Middle frontal gyrus (tissue), 1 donor: ENCODE data around the gene NRG3.

Experiments
- DNase-seq: peaks from one replicate; pipeline ENCODE4 v3.0.0-alpha.2; 2015; ENCODE audit warnings: low spot score; ENCODE audit errors: extremely low spot score

The NRG3 gene

DNA sequence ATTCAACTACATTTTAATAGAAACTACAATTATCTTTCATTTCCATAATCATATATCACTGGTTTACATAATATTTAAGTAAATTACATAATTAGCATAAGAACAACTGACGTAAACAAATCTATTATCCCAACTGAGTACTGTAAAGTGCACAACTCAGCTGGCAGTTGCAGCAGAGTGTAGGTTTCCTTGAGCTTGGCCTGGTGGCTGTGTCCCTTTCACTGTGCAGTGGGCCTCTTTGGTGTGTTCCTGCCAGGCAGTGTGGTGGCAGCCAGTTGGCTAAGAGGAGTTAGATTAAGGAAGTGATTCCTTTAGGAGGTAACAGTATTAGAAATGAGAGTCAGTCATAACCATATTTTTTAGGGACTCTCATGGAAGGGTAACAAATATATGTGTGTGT, 7.0 kb downstream of the NRG3 start:
- DNase-seq, result no peak

DNA sequence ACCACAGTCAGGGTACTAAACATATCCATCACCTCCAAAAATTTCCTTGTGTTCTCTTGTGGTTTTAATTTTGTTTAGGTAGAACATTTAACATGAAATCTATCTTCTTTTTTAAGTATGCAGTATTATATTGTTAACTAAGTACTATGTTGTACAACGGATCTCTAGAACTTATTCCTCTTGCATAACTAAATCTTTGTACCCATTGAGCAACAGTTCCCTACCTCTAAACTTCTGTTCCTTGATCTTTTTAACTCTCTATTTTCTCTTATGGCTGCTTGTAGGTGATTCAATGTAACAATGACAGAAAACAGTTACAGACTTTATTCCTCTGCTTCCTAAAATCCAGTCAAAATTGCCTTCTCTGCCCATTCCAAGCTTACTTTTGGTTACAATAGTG, 9.9 kb downstream of the NRG3 start:
- DNase-seq, result no peak

DNA sequence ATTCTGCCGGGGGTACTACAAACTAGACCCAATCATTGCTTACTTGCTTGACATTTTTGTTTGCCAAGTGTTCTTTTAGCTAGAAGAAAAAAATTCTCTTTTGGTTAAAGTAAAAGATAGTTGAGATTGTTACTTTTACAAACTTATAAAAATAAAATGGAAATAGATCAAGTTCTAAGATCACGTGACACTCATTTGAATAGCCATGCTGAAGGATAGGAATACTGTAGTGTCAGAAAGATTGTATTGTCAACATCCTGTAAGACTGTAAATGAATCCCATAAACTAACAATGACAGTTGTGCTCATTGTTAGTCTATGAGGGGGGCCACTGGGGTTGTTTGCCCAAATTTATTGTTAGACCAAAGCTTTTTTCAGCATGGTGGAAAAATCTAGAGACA, 10.5 kb downstream of the NRG3 start:
- no peak for DNase-seq

DNA sequence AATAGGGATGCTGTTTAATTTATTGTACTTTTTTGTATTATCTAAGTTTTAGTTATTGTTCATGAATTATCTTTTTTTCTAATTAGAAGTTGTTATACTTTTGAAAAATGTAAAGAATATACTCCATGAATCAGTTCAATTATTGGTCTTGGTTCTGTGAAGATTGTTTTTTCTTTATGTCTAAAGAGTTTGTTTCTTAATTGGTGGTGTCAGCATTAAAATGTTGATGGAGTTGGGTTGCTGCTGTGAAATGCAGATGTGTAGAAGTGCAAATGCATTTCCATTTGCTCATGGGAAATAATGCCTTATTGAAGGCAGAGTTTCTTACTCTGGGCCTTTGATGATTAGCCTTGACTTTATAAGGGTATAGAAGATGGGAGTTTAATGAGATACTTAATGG, 11.9 kb downstream of the NRG3 start:
- no peak for DNase-seq

DNA sequence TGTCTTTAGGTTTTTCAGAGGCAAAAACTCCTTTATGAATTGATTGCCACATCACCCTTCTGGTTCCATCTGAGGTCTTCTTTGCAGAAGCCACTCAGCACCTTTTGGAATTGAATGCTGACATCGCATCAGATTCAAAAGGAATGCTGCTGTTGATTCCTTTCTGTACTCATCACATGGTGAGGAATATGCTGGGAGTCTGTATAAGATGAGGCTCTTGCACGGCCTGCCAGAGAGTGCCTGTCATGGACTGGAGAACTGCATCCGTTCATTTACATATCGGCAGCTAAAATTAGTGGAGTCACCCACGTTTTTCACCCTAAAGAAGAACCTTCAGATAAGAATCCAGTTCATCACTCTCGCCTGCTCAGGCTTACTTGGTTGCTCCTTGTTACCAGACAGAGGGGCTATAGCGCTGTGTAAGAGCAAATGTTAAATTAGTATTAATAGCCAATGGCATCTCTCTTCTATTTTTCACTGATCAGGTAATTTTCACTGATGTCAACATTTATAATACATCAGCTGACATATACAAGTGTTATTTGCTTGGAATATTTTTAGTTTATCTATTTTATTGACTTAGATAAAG, 14.3 kb downstream of the NRG3 start:
- no peak for DNase-seq

DNA sequence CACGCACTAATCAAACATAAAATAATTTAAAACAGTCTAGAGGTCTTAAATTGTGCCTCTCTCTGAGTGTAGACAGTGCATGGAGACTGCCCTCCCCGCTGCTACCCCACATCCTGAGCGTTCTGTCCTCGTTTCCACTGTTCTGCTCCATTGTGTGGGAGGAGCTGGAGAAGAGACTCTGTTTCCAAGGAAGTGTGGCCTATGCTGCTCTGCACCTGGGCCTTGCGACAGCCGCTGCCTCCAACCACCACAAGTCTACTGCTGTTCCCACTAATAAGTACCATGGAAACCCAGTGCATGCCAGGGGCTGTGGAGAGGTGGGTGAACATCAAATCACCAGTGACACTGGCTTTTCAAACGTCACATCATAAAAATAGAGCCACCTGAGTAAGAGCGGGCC, 19.6 kb downstream of the NRG3 start:
- DNase-seq, result no peak

DNA sequence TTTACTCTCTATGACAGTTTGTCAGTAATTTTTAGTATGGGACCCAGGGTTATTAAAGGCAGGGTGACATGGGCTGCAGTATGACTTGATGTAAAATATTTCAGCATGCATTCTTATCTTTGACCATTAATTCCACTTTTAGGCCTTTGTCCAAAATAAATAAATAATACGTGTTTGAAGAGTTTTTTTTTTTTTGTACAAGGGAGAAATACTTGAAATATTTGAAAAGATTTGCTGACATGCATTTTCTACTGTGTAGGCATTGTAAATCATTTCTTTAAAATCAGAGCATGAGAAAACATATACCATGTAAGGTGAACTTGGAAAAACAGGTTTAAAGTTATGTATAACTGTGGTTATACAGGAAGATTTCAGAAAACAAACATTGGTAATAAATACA, 23.5 kb downstream of the NRG3 start:
- DNase-seq, result no peak

DNA sequence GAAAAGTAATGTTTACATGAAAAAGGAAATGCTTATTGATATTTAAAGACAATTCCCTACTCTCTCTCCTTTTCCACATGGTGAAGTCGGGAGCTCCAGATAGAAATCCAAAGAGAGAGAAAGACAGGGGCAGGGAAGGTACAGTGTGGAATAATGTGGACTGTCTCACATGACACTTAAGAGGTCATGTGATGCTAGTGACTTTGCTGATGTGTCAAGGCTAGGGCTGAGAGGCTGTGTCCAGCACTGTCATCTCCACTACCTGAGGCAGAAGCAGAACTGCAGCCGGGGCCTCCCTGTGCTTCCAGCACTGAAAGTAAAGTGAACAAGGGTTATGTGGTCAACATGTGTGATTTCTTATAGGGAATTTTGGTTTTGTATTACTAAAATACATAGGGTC, 26.0 kb downstream of the NRG3 start:
- no peak for DNase-seq

DNA sequence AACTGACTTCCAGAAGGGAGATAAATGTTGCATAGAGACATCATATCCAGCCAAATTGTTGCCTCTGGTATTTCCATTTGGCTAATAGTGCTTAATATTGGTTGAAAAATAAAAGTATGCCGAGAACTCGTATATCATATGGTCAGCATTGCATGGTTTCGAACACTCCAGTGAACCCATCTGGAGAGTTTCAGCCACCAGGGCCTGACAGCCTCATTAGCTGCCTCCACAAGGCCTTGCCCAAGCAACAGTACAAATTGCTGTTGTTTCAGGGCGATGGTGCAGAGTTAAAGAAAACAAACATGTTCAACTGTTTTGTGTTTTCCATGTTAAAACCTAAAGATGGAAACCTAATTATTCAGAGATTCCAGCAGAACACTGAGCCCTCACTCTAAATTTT, 28.5 kb downstream of the NRG3 start:
- no peak for DNase-seq

DNA sequence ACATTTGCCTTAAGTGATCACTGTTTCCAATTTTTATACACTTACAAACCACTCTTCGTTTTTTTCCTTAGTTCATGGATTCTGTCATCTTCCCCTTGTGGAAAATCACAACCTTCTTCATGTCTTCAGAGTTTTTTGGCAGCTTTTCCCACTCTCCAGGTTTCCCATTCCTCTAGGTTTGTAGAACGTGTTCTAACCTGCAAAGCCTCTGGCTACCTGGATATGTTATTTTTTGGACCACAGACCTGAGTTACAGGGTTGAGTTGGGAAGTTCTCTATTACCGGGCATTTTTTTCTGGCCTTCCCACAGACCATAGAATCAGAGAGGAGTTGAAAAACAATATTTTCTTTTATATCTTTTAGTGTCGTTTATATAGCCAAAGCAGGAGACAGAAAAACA, 30.2 kb downstream of the NRG3 start:
- no peak for DNase-seq

DNA sequence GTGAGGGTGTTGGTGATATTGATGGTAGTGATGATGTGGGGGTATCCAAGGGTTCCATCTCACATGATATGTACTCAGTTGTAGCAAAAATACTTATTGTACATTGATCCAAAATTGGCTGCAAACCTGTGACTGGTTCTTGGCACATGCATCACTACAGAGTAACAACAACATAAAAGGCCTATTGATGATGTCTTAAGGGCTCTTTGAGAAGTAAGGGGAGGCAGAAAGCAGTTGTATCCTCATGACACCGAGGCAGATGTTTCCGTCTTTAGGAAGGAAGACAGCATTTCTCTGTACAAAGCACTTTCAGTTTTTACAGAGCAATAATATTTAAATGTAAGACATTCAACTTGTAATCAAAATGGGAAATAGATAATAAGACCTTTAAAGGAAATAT, 34.5 kb downstream of the NRG3 start:
- no peak for DNase-seq

DNA sequence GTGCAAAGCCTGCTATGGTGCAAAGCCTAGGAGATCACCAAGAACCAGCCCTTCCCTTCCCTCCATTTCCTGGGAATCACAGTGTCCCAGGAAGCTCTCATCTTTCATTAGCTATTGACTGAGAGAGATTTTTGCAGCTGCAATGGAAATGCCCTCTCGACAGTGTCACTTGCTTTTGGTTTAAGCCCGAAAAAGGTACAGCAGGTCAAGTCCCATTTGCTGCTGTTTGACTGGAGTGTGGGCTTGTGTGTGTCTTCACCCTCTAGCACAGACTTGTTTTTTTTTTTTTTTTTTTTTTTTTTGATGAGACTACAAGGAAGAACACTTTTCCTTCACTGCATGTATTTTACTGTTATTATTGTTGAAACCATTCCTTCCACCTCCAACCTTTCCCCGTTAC, 36.3 kb downstream of the NRG3 start:
- DNase-seq, result no peak

DNA sequence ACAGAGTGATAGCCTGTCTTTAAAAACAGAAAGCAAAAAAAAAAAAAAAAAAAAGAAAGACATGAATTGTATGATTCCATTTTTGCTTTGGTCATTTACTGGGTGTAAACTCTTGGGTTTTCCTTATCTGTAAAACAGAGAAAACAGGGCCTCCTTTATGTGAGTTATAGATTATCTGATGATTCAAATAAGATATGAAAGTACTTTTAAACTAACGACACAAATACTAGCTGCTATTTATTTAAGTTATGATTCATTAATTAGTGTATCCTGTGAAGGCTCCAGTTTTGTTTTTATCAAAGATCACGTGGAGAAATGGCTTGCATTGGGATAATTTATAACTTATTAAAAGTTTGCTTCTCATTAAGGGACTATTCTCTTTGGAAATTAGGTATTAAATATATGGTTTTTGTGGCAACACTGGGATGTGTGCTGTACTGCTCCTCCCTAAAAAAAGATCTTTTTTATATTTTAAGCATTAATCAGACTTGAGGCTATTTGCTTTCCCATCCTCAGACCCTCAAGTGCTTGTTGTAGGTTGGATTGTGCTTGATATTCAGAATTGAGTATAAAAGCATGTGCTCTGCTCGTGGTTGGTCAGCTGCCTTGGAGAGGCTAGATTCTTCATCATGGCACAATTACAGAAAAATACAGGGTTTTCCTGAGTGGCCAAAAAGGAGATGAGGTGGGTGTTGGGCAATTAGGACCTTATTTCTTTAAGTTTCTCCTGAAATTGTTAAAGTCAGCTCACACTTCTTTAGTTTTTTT, 39.9 kb downstream of the NRG3 start:
- DNase-seq, result no peak

DNA sequence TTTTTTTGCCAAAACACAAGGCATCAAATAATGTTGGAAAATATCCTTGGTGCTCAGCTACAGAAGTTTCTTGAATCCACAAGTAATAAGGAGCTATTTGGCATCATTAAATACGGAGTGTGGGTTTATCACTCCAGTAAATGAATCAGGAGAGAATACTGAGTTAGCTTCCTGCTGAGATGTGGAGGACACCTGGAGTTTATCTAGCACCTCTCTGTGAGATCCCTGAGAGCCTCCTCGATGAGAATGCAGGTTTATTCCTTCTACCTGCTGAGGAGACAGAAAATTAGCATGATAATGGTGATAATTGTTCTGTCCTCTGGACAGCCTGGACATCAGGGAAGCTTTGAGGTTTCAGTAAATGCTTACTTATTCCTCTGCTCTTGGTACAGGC, 40.5 kb downstream of the NRG3 start:
- DNase-seq, result no peak

DNA sequence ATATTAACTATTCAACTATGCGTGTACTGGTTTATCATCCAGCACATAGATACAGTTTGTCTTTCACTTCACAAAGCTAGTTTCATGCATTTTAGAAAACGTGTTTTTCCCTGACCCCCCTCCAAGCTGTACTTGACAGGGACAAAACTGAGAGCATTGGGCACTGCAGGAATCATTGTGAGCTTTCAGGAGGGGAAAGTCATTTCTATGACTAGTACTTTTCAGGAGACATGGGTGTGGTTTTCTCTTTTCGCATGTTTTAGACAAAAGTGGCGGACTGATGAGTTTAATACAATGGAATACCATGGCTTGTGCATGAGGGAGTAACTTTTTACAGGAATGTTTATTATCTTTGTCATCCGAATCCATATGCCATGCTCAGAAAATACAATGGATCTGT, 42.7 kb downstream of the NRG3 start:
- DNase-seq, result no peak

DNA sequence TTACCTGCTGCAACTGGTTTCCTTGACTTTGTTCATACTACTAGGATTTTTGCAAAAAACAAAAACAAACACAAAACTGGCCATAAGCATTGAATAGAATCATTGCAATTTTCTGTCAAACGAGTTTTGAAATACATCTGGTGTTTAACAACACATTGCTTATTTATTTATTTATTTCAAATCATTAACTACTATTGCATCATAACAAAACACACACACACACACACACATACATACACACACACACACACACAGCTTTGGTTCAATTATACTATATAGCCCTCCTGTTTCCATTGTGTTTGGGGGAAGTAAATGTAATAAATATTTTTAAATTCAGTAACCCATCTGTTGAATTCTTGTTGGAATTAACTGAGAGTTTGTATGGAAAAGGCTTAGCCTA, 43.8 kb downstream of the NRG3 start:
- DNase-seq, result no peak

DNA sequence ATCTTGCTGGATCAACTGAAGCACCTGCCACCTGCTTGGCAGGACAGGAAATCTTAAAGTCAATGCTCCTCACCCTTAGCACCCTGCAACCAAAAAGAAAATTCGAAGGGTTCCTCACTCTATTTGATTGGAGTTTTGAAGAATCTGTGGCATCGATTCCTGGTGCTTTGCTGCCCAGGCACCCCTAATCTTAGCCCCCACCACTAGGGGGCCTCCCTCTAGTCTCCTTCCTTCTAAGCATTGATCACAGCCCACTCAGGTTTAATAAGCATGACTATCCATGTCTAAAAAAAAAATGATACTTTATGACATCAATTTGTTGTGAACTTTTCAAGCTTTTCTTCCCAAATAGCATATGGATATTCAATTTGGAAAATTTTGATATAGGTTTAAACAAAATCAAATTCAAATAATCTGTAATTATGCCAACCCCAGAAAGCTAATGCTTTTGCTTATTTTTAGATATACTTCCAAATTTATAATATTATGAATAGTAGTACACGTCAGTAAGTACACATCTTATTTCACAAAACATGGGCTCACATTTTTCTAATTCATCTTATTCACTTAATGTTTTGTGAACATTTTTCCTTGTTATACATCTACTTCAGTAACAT, 45.3 kb downstream of the NRG3 start:
- no peak for DNase-seq

DNA sequence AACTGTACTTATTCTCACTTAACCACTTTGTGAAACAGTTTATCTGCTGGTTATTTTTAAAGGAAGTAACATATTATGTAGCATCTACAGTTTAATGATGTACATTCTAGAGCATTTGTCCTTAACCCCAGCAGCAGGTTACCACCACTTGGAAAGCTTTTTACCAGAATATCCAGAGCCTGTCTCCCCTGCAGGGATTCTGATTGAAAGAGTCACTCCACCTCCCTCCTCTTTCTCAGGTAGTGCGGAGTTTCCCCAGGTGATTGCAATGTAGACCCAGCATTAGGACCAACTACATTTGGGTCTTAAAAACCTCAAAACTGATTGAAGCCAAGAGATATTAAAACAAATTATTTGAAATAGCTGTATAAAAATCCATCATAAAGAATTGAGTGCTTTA, 53.1 kb downstream of the NRG3 start:
- DNase-seq, result no peak

DNA sequence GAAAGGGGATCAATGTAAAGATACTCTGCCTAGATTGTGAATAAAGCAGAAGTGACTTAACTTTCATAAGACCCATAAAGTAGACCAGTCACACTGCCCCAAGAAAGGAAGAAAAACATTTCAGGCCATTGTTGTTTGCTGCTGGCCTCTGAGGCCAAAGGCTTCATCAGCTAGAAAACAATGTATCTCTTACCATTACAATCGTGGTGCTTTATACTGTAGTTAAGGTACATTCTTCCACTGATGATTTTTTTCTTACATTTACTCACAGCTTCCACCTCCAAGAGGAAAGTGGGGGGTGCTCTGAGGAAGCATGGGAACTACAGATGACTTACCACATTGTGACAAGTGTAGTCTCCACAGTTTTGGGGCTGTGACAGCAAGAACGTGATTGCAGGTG, 68.6 kb downstream of the NRG3 start:
- no peak for DNase-seq

DNA sequence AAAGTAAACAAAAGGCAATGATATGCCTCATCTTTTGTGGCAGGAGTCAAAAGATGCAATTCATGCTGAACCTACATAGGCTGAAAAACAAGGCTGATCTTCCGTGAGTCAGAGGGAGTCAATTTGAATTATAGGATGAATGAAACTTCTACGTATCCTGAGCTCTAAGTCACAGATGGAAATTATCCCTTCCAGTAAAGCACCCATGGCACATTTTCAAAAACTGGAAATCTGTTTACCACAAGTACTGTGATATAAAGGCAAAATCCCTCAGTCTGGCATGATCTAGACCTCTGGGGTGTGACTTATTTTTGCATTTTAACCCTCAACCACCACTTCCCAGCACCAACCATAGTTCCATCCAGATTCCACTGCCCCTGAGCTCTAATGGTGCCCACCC, 69.6 kb downstream of the NRG3 start:
- no peak for DNase-seq

DNA sequence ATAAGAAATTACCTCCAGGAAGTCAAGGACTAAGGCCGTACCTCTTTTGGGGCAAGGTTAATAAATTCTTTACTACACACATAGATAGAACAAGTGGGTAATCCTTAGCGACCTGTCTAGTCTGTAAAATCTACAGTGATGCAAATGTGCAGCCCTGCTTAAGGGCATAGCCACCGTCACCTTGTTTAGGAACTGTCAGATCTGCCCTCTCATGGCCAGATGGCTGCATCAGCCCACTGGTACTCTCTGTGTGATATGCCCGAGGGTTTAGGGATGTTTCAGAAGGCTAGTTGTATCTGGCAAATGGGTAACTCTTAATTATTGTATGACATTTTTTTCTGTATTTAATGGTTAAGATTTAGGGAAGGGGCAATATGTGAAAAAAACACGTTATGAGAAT, 74.3 kb downstream of the NRG3 start:
- DNase-seq, result no peak

DNA sequence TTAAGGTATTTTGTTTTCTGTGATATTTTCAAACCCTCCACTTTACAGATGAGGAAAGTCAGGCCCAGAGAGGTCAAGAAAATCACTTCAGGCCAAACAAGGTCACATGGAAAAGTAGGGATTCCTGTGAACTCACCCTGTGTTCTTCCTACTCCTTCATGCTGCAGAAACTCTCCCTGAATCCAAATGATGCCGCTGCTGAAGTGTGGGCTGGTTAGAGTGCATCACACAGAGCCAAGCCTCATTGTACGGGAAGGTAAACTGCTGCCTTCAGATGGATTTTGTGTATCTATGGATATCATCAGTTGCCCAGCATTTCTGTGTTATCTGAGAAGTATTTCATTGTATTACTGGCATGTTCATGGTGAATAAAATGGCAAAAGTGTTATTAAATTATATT, 75.4 kb downstream of the NRG3 start:
- no peak for DNase-seq

DNA sequence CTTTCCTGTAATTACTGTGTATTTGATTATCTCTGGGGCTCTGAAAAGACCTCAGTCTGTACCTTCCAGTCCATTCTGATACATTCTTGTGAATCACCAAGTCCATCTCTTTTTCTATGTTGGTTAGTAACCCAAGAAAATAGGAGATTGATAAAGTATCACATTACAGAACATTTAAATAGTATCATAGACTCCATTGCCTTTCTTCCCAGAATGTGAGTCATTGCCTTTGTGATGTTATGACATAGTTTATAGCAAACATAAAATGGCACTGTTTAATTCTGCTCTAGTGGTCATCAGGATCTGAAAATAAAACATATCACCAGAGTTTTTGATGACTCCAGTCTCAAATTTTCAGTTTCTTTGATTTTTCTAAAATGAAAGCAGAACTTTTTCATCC, 78.4 kb downstream of the NRG3 start:
- DNase-seq, result no peak
